Stimulated activated CD8-positive, alpha-beta memory T cell treated with anti-CD3 and anti-CD28 coated beads, Interleukin-4, amount 100 ng/mL, for 48 hours (primary cell): ENCODE data around the gene AQP1.

Experiments
- DNase-seq: peaks from one replicate; pipeline ENCODE4 v3.0.0-alpha.2; 2020

The AQP1 gene

GRCh38 chr7:30907527-30908267 lies 4.0 kb upstream of the AQP1 start:
- DNase-seq: no peak

DNA sequence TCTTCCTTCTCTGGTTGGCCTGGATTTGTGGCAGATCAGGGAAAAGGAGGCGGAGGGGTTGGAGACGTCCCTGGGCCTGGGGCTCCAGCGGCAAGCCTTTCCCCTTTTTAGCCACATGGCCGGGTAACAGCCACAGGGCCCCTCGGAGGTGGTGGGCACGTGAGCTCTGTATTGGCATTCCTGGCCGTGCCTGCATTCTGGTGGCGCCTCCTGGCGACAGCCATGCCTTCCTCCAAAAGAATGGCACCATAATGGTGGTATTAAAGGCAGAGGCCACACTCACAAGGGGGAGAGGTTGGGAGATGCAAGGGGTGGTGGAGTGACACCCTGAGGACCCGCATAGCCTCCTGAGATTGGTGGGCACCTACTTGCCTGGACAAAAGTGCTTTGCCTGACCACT lies 3.0 kb upstream of the AQP1 start:
- DNase-seq: no peak

GRCh38 chr7:30909431-30909830 lies 2.2 kb upstream of the AQP1 start:
- no peak for DNase-seq

DNA sequence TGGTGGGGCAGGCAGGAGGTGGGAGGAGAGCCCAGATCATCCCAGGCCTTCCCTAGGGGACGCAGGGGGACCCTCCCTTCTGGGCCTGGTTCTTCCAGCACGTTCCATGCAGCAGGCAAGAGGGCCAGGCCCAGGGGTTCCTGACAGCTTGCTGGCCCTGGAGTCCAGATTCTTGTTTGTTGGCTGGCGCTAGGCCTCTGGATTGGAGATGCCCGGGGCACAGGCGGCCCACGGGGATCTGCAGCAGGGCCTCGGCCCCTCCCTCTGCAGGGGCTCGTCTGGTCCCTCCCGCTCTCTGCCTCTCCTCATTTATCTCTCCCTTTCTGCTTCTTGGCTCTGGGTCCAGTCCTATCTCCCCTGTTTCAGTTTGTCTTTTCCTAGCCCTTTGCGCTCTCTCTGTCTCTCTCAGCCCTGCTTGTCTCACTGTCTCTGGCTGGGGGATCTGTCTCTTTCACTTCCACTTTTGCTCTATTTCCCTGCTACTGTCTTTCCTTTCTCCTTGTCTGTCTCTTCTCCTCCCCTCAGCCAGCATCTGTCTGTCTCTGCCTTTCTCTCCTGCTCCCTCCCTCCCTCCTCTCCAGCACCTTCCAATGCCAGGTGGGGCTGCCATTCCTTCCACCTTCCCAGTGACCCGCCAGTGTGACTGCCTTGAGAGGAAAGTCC lies 1.1 kb upstream of the AQP1 start:
- no peak for DNase-seq

DNA sequence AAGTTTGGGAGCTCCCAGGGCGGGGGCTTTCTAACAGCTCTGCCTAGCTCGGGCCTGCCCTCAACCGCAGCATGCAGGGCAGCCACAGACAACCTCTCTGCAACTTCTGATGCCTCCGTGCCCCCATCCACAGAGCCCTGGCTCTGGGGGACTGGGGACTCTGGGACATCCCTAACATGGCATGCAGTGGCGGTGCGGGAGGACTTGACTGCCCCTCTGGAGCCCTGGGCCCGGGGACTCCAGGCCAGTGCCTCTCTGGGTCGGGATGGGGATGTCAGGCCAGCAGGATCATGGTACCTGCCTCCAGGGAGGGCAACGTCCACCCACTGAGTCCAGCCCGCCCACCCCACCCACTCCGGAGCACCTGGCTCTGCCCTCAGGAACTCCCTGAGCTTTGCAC lies 520 bp upstream of the AQP1 start:
- no peak for DNase-seq

GRCh38 chr7:30912021-30912730 lies 523 bp downstream of the AQP1 start:
- DNase-seq: no peak

DNA sequence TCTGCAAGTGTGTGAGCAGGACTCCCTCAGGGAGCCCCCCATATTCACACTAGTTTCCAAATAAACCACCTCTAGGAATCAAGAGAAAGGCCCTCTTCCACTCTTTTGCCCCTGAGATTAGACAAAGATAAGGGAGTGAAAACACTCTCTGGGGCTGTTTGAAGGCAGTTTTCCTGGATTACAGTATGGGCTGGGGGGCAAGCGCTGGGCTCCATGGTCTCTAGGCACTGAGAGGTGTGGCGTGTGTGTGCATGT lies 1.0 kb downstream of the AQP1 start:
- DNase-seq: no peak

- DNase-seq: no peak
Measured at GRCh38 chr7:30912986-30913811, 1.5 kb downstream of the AQP1 start.

DNA sequence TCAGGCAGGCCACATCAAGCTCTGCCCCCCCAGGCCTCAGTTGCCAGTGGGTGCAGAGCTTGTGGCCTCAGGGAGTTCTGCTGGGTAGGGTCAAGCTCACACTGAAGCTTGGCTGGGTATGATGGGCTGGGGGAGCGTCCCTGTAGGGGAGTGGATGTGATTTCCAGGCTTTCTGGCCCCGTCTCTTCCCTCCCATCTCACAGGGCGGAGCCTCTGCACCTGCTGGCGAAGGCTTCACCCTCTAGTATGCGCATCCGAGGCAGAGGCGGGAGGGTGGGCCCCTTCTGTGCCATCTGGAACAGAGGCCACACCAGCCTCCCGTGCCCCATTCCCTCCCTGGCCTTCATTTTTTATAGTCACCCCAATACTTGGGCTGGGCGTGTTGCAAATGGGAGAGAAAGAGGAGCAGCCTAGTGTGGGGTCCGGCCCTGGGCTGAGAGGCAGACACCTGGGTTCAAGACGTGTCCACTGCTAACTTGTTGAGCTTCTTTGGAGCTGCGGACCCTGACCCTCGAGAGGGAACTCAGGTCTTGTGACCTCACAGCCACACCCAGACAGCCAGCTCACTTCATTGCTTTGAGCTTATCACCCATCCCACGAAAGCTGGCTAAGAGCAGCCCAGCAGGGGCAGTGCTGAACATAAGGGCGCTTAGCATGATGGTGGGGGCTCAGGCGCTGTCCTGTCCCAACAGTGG lies 2.3 kb downstream of the AQP1 start:
- DNase-seq: no peak

DNA sequence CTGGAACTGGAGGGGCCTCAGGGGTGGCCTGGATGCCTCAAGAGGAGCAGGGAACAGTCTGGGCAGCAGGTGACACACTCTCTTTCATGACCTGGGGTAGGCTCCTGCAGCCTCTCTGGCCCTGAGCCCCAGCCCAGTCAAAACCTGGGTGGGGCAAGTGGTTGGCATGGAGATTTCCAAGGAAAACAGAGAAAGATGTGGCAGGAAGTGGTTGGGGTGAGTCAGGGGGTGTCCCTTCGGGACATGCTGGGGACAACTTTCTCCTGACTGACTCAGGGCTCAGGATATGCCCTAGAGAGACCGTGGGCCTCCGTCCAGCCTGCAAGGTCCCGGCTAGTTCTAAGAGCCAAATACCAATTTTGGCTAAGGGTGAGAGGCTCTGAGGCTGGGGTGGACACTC lies 2.9 kb downstream of the AQP1 start:
- no peak for DNase-seq

DNA sequence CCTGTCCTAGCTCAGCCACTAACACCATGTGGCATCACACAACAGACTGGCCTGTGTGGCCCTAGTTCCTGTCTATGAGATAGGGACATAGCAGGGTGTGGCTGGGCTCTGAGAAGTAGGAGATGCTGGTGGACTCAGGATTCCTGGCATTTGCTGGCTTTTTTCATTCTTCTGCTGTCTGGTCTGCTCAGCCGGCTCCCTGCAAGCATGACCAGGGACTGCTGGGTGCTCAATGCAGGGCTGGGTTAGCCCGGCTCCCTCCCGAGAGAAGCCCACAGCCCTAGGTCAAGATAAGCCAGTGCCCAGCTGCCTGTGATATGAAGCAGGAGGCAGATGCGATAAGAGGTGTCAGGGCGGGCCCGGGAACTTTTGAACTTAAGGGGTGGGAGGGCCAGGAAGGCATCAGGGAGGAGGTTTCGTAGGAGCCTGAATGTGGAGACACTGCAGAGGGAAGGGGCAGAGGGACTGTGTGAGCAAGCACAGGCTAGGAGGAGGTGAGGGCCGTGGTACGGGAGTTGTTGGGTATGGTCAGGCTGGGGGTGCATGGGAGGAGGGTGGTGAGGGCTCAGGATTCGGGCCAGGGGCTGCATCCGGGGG lies 3.5 kb downstream of the AQP1 start:
- DNase-seq: no peak

DNA sequence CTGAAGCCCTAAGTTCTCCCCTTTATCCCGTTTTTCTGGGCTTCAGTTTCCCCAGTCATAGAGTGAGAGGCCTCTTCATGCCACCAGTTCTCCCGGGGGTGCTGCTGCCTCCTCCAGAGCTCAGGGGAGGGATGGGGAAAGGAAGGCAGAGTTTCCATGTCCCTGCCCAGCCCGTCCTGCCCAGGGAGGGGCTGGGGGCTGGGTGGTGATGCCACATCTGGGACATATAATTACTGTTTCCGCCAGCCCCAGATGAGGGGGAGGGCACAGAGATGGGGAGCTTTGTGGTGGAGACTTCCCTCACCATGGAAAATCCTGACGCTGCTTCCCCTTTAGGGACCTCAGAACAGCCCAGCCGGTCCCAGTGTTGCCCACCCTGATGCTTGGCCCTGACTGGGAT lies 4.1 kb downstream of the AQP1 start:
- DNase-seq: no peak

DNA sequence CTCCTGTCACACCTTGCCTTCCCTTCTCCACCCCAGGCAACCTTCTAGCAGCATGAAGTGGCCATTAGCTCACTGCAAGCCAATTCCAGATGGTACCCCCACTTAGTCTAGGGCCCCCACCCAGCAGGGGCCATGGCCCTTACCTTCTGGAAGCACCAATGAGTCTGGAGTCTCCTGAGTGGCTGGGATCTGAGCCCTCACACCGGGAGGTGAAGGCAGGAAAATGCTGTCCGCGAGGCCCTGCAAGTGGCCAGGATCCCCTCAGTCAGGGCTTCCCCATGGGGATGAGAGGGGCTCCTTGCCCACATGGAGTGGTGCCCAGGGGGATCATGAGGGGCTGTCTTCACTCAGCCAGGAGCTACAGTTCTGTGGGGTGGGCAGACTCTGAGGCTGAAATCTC lies 4.6 kb downstream of the AQP1 start:
- DNase-seq: no peak

GRCh38 chr7:30916767-30917166 lies 5.1 kb downstream of the AQP1 start:
- DNase-seq: no peak

DNA sequence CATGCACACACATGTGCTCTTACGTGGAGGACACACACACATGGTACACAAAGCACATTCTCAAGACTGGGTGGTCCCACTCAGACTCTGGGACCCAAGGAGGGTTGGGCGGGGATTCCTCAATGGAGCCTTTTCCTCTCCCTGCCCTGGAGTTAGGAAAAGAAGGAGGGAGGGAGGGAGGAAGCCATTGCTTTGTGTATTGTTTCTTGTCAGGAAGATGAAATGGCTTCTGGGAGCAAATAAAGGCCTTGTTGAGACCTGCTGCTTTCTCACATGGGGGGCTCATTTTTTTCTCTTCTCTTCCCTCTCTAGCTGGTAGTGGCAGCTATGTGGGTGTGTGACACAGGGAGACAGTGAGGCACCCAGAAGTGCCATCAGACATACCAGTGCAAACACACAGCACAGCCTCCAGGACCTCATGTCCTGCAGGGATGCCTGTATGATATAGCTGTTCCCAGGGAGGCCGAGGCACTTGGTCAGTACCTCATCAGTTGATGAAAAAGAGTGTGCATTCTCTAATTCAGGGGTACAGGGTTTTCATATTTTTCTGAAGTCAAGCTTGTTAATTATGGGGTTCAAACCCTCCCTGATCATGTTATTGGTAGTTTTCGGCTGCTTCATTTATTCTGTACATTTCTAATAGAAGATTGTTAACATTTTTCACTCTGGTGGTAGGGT lies 5.7 kb downstream of the AQP1 start:
- no peak for DNase-seq

DNA sequence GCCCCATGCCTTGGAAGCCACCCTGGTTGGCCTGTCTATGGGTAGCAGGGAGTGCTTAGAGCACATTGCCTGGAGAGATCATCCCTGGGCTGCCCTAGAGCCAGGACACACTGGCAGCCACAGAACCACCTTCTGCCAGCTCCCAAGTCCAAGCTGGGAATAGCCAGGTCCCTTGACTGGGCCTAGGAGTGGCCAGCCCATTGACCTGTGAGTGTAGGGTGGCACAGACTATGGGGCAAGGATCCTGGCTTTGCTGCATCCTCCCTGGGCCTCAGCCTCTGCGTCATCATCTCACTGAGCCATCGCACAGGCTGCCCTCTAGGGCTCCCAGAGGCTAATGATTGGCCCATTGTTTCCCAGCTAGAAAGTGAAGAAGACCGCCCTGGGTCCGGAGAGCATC lies 7.0 kb downstream of the AQP1 start:
- DNase-seq: no peak

- DNase-seq: no peak
Measured at GRCh38 chr7:30920021-30920583, 8.4 kb downstream of the AQP1 start.

GRCh38 chr7:30920584-30921539 lies 9.2 kb downstream of the AQP1 start:
- no peak for DNase-seq

DNA sequence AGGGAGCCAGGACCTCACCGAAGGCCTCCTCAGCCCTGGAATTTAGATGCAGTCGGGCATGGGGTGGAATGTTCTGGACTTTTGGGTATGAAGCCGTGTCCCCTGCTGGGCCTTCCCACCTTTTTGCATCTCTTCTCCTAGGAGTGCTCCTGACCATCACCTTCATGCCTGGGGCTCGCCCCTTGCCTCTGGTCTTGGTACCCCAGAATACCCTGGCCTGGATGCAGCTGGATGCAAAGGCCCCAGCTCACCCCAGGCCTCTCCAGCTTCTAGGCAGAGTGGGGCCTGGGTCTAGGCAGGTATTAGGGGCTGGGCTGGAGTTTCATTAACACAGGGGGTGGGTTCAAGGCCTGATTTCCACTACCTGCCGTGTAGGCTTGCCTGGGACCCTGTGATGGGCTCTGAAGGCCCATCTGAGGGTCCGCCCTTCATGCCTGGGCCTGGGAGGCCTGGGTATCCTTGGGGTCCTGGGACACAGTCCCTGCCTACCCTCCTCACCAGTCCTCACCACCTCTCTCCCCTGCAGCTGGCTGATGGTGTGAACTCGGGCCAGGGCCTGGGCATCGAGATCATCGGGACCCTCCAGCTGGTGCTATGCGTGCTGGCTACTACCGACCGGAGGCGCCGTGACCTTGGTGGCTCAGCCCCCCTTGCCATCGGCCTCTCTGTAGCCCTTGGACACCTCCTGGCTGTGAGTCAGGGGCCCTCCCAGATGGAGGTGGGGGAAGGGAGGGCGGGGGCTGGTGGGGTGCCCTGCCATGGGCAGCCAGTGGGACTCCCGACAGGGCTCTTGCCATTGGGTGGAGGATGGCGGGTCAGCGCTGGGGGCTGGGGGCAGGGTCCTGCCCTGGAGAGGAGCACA lies 10.1 kb downstream of the AQP1 start:
- DNase-seq: no peak
